HepG2 (cell line): ENCODE data around the gene KPNB1. TPM values are rescaled to one million over a fixed set of nuclear protein-coding genes. Genes with fewer than 3 reads are reported as not detected.
A peak's percentile ranks its signal among the peaks of the same experiment; 100 is the strongest.

Experiments
- GFI1 ChIP-seq: sonication (generic); formaldehyde crosslinking; IDR thresholded peaks from 2 replicates; pipeline ENCODE4 v1.5.0; 2020; ENCODE audit warnings: missing genetic modification reagents, mild to moderate bottlenecking, borderline replicate concordance
- HMGA1 ChIP-seq: sonication (generic); formaldehyde crosslinking; conservative IDR thresholded peaks from 2 replicates; pipeline ENCODE4 v1.4.0; 2020; ENCODE audit warnings: missing genetic modification reagents
- HOXD1 ChIP-seq: sonication (generic); formaldehyde crosslinking; IDR thresholded peaks from 2 replicates; pipeline ENCODE4 v1.5.0; 2020; ENCODE audit warnings: missing genetic modification reagents
- MAZ ChIP-seq, 2 experiments: sonication (generic) in 1 of 2; formaldehyde crosslinking in 1 of 2; IDR thresholded peaks; 2 replicates each; pipeline versions ENCODE4 v1.5.0 to v1.6.1; 2012 to 2020; ENCODE audit warnings: low read depth in 2 of 2, mild to moderate bottlenecking in 2 of 2, borderline replicate concordance in 1 of 2, improper control_type of control experiment in 1 of 2, low read length in 1 of 2, missing genetic modification reagents in 1 of 2, moderate library complexity in 1 of 2
- MTA3 ChIP-seq: sonication (generic); formaldehyde crosslinking; IDR thresholded peaks from 2 replicates; pipeline ENCODE4 v1.4.0; 2020; ENCODE audit warnings: missing genetic modification reagents
- NR2F1 ChIP-seq, 2 experiments: fragments of 450-650 bp in 1 of 2; formaldehyde crosslinking in 1 of 2; IDR thresholded peaks; 2 replicates each; pipeline versions ENCODE4 v1.5.0 to v1.6.1; 2016 to 2020; ENCODE audit warnings: mild to moderate bottlenecking in 1 of 2, missing compliant biosample characterization in 1 of 2, missing genetic modification reagents in 1 of 2, moderate library complexity in 1 of 2
- RAD21 ChIP-seq: fragments of 450-650 bp; formaldehyde crosslinking; IDR thresholded peaks from 2 replicates; pipeline ENCODE4 v1.5.0; 2020; ENCODE audit warnings: mild to moderate bottlenecking
- SCMH1 ChIP-seq: sonication (generic); formaldehyde crosslinking; IDR thresholded peaks from 2 replicates; pipeline ENCODE4 v1.9.0; 2021; ENCODE audit warnings: missing genetic modification reagents, mild to moderate bottlenecking, borderline replicate concordance
- SMAD1 ChIP-seq: sonication (generic); formaldehyde crosslinking; IDR thresholded peaks from 2 replicates; pipeline ENCODE4 v1.4.0; 2020; ENCODE audit warnings: missing genetic modification reagents, low read depth, mild to moderate bottlenecking, borderline replicate concordance
- SP140L ChIP-seq: sonication (generic); formaldehyde crosslinking; IDR thresholded peaks from 2 replicates; pipeline ENCODE4 v1.4.0; 2020; ENCODE audit warnings: missing genetic modification reagents, borderline replicate concordance
- ZBTB42 ChIP-seq: sonication (generic); formaldehyde crosslinking; IDR thresholded peaks from 2 replicates; pipeline ENCODE4 v1.5.0; 2020; ENCODE audit warnings: mild to moderate bottlenecking, missing genetic modification reagents
- polyA plus RNA-seq, 8 experiments: library from polyadenylated mRNA; depleted of rRNA in 3 of 8; stranded (reverse) in 7 of 8; unstranded in 1 of 8; fragments of >200 nt; fragmentation: Illumina TruSeq in 4 of 8; extraction: Trizol in 4 of 8; gene quantifications; 2 replicates each; pipeline versions ENCODE4 v1.2.1 to v1.2.3, GENCODE V29; 2011 to 2016; ENCODE audit warnings: low read depth in 4 of 8, missing spikeins in 1 of 8, mixed read lengths in 1 of 8; ENCODE audit not compliant: insufficient read depth in 1 of 8
- total RNA-seq, 5 experiments: library from RNA; depleted of rRNA; stranded (reverse); fragments of >200 nt; fragmentation: Illumina TruSeq; extraction: Trizol; gene quantifications; 2 replicates each; pipeline ENCODE4 v1.2.3, GENCODE V29; 2016; ENCODE audit warnings: low read depth in 1 of 5
- TF ChIP-seq, protein P1 (sequence below): IDR thresholded peaks from 2 replicates; pipeline ENCODE4 v1.6.1; 2016; ENCODE audit warnings: low read depth
- TF ChIP-seq, protein P2 (sequence below): IDR thresholded peaks from 2 replicates; pipeline ENCODE4 v1.6.1; 2012; ENCODE audit warnings: low read length, improper control_type of control experiment
- TF ChIP-seq, protein P3 (sequence below): sonication (generic); formaldehyde crosslinking; IDR thresholded peaks from 2 replicates; pipeline ENCODE4 v1.5.0; 2020; ENCODE audit warnings: mild to moderate bottlenecking, missing genetic modification reagents, borderline replicate concordance
- TF ChIP-seq, protein P4 (sequence below): sonication (generic); formaldehyde crosslinking; IDR thresholded peaks from 2 replicates; pipeline ENCODE4 v1.9.0; 2021; ENCODE audit warnings: missing genetic modification reagents, borderline replicate concordance

The KPNB1 gene
- total and polyA plus RNA-seq, 2 of the 13 experiments (the other 11 are each of a cell fraction or from before 2014, with no cell fraction given): 164 to 424 TPM

DNA sequence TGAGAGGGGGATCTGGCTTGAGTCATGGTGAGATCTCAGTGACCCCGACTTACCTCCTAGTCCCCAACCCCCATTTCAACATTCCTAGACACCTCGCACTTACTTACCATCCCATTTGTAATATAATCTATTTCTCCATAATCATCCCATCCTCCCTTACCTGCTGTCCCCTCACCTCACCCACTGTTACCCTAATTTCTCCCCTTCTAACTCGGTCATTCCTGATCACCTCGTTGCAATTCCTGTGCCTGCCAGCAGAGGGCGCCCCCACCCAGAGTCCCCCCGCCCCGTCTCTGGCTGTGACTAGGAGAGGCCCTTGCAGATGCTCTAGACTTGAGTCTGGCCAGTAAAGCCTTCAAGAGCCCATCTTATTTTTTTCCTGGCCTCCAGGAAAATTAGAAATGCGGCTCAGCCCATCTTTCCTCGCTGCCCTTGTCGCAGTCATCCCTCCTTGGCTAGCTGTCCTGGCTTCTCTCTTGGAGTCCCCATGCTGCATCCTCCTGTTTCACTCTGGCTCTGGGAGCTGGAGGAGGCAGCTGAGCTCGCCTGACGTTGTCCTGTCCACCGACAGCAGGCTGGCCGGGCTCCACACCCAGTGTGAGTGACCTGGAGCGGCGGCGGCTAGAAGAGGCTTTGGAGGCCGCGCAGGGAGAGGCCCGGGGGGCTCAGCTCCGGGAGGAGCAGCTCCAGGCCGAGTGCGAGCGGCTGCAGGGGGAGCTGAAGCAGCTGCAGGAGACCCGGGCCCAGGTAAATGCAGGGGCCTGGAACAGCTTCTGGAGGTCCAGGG, 49.2 kb downstream of the KPNB1 start (continued):
- TF ChIP-seq, protein P1, sequence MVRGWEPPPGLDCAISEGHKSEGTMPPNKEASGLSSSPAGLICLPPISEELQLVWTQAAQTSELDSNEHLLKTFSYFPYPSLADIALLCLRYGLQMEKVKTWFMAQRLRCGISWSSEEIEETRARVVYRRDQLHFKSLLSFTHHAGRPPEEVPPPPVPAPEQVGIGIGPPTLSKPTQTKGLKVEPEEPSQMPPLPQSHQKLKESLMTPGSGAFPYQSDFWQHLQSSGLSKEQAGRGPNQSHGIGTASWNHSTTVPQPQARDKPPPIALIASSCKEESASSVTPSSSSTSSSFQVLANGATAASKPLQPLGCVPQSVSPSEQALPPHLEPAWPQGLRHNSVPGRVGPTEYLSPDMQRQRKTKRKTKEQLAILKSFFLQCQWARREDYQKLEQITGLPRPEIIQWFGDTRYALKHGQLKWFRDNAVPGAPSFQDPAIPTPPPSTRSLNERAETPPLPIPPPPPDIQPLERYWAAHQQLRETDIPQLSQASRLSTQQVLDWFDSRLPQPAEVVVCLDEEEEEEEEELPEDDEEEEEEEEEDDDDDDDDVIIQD: no peak
- TF ChIP-seq ZBTB42 (CRISPR knock-in tag) (no peak), SP140L (CRISPR knock-in tag) (no peak), SCMH1 (no peak), HOXD1 (CRISPR knock-in tag) (no peak), MAZ (IDR thresholded peaks at IDR 0.05; ENCODE audit: borderline replicate concordance, low read depth, low read length) (peak; percentile 57; the same call in 1 of the 2 replicates), MAZ (CRISPR knock-in tag; IDR thresholded peaks at IDR 0.05; ENCODE audit: low read depth) (no peak), MTA3 (CRISPR knock-in tag) (no peak), GFI1 (CRISPR knock-in tag) (no peak), HMGA1 (no peak), NR2F1 (CRISPR knock-in tag; IDR thresholded peaks at IDR 0.05) (no peak), SMAD1 (CRISPR knock-in tag) (0 out of 2 replicates have a peak, but pooled peaks have one; percentile 6), RAD21 (CRISPR knock-in tag) (peak; percentile 55; the same call in 1 of the 2 replicates)
- TF ChIP-seq, protein P2, sequence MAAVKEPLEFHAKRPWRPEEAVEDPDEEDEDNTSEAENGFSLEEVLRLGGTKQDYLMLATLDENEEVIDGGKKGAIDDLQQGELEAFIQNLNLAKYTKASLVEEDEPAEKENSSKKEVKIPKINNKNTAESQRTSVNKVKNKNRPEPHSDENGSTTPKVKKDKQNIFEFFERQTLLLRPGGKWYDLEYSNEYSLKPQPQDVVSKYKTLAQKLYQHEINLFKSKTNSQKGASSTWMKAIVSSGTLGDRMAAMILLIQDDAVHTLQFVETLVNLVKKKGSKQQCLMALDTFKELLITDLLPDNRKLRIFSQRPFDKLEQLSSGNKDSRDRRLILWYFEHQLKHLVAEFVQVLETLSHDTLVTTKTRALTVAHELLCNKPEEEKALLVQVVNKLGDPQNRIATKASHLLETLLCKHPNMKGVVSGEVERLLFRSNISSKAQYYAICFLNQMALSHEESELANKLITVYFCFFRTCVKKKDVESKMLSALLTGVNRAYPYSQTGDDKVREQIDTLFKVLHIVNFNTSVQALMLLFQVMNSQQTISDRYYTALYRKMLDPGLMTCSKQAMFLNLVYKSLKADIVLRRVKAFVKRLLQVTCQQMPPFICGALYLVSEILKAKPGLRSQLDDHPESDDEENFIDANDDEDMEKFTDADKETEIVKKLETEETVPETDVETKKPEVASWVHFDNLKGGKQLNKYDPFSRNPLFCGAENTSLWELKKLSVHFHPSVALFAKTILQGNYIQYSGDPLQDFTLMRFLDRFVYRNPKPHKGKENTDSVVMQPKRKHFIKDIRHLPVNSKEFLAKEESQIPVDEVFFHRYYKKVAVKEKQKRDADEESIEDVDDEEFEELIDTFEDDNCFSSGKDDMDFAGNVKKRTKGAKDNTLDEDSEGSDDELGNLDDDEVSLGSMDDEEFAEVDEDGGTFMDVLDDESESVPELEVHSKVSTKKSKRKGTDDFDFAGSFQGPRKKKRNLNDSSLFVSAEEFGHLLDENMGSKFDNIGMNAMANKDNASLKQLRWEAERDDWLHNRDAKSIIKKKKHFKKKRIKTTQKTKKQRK: no peak
- TF ChIP-seq, protein P3, sequence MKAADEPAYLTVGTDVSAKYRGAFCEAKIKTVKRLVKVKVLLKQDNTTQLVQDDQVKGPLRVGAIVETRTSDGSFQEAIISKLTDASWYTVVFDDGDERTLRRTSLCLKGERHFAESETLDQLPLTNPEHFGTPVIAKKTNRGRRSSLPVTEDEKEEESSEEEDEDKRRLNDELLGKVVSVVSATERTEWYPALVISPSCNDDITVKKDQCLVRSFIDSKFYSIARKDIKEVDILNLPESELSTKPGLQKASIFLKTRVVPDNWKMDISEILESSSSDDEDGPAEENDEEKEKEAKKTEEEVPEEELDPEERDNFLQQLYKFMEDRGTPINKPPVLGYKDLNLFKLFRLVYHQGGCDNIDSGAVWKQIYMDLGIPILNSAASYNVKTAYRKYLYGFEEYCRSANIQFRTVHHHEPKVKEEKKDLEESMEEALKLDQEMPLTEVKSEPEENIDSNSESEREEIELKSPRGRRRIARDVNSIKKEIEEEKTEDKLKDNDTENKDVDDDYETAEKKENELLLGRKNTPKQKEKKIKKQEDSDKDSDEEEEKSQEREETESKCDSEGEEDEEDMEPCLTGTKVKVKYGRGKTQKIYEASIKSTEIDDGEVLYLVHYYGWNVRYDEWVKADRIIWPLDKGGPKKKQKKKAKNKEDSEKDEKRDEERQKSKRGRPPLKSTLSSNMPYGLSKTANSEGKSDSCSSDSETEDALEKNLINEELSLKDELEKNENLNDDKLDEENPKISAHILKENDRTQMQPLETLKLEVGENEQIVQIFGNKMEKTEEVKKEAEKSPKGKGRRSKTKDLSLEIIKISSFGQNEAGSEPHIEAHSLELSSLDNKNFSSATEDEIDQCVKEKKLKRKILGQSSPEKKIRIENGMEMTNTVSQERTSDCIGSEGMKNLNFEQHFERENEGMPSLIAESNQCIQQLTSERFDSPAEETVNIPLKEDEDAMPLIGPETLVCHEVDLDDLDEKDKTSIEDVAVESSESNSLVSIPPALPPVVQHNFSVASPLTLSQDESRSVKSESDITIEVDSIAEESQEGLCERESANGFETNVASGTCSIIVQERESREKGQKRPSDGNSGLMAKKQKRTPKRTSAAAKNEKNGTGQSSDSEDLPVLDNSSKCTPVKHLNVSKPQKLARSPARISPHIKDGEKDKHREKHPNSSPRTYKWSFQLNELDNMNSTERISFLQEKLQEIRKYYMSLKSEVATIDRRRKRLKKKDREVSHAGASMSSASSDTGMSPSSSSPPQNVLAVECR (CRISPR knock-in tag): no peak
- TF ChIP-seq, protein P4, sequence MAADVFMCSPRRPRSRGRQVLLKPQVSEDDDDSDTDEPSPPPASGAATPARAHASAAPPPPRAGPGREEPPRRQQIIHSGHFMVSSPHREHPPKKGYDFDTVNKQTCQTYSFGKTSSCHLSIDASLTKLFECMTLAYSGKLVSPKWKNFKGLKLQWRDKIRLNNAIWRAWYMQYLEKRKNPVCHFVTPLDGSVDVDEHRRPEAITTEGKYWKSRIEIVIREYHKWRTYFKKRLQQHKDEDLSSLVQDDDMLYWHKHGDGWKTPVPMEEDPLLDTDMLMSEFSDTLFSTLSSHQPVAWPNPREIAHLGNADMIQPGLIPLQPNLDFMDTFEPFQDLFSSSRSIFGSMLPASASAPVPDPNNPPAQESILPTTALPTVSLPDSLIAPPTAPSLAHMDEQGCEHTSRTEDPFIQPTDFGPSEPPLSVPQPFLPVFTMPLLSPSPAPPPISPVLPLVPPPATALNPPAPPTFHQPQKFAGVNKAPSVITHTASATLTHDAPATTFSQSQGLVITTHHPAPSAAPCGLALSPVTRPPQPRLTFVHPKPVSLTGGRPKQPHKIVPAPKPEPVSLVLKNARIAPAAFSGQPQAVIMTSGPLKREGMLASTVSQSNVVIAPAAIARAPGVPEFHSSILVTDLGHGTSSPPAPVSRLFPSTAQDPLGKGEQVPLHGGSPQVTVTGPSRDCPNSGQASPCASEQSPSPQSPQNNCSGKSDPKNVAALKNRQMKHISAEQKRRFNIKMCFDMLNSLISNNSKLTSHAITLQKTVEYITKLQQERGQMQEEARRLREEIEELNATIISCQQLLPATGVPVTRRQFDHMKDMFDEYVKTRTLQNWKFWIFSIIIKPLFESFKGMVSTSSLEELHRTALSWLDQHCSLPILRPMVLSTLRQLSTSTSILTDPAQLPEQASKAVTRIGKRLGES (CRISPR knock-in tag): no peak
